ENCODE results near the gene SDR39U1.
"Not testable (repeated sequence)": the region's sequence is repeated elsewhere in the genome, so short reads cannot be mapped to it uniquely, and the experiment has no call there.

The SDR39U1 gene

DNA sequence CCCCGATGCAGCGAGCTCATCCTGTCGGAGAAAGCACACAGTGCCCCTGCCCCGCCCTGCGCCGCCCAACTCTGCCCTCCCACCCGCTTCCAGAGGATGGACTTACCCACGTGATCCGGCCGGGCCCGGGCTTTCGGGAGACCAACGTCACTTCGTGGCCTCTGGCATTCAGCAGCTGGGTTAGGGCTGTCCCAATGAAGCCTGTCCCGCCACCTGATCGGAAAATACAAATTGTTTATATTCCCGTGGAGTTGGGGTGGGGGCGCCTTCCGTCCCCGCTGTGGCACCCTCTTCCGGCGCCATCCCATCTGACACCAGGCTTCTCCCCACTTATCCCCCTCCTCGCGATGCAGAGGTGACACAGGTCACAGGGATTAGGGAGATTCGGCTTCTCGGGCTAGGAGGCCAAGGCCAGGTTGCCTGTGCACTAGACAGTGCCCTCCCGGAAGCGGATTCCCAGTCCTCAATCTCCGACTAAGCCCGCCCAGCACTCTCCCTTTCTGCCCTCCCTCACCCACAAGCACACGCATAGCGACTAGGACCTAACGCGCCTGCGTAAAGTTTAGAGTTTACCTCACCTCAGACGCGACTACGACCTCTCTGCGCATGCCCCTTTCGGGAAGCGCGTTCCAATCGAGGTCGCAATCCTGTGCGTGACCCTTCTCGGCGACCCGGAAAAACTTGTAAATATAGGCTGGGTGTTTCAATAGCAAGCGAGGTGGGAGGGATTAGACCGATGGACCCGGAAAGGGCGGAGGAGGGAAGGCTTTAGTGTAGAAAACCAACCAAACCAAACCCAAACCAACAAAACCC lies at the start of gene SDR39U1:
TSS of gene SDR39U1 (minus strand) at position 537 of the 813 bp plus-strand sequence. CDS start at position 530, 7 bp downstream.
- DNase-seq = peak; percentile 100

DNA sequence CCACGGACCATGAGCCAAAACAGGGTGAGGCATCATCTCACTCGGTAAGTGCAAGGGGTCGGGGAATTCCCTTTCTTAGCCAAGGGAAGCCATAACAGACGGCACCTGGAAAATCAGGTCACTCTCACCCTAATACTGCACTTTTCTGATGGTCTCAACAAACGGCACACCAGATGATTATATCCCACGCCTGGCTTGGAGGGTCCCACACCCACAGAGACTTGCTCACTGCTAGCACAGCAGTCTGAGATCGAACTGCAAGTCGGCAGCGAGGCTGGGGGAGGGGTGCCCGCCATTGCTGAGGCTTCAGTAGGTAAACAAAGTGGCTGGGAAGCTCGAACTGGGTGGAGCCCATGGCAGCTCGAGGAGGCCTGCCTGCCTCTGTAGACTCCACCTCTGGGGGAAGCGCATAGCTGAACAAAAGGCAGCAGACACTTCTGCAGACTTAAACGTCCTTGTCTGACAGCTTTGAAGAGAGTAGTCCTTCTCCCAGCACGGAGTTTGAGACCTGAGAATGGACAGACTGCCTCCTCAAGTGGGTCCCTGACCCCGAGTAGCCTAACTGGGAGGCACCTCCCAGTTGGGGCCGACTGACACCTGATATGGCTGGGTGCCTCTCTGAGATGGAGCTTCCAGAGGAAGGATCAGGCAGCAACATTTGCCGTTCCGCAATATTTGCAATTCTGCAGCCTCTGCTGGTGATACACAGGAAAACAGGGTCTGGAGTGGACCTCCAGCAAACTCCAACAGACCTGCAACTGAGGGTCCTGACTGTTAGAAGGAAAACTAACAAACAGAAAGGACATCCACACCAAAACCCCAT lies 49.2 kb upstream of the SDR39U1 start:
- peak; percentile 34 for DNase-seq

DNA sequence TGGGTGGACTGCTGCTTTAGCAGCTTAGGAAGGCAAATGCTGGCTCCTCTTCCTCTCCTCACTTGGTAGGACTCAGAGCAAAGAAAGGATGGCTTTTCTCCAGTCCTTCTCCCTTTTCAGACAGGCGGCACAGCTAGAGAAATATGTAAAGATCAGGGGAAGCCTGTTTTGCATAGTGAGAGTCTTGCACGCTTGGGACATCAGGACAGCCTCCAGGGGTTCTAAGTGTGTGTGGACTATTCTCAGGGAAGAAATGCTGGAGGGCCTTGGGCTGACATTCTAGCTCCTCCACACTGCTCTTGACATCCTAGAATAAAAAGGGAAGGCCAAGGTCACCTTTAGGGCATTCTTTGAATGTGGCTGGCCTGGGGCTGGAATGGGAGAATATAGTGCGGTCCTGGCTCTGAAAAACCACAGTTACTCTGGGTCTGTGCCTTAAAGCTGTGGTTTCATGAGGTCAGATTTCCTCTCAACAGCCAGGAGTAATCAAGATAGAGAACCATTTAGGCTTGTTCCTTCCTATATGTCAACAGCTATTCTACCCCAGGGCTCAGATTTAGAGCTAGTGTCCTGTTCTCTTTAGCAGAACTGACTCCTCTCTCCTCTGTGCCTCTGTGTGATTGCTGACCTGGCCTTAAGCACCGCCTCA lies 41.2 kb upstream of the SDR39U1 start:
- no peak for DNase-seq

DNA sequence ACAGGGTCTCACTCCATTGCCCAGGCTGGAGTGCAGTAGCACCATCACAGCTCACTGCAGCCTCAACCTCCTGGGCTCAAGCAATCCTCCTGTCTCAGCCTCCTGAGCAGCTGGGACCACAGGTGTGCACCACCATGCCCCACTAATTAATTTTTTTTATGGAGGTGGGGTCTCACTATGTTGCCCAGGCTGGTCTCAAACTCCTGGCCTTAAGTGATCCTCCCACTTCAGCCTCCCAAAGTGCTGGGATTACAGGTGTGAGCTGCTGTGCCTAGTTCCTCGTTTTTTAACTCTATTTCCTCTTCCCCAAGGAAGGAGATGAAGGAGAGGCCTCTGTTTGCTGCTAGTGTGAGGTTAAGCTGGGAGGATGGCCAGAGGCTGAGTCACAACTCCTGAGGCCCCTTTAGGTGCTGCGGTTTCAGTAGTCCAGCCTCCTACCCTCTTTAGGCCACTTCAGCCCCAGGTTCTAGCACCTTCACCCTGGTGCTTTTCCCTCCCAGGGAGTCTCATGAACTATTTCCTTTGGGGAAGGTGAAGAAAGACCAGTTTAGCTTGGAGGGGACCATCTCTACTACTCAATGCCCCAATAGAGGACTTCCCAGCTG lies 40.2 kb upstream of the SDR39U1 start:
- not testable (repeated sequence) for DNase-seq

- DNase-seq = peak; percentile 63
Measured at GRCh38 chr14:24481622-24482324, 39.2 kb upstream of the SDR39U1 start.

DNA sequence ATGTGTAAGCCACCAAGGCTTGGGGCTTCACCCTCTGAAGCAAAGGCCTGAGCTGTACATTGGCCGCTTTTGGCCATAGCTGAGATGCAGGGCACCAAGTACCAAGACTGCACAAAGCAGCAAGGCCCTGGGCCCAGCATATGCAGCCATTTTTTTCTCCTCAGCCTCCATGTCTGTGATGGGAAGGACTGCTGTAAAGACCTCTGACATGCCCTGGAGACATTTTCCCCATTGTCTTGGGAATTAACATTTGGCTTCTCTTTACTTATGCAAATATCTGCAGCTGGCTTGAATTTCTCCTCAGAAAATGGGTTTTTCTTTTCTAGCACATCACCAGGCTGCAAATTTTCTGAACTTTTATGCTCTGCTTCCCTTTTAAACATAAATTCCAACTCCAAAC lies 37.4 kb upstream of the SDR39U1 start:
- peak; percentile 6 for DNase-seq

DNA sequence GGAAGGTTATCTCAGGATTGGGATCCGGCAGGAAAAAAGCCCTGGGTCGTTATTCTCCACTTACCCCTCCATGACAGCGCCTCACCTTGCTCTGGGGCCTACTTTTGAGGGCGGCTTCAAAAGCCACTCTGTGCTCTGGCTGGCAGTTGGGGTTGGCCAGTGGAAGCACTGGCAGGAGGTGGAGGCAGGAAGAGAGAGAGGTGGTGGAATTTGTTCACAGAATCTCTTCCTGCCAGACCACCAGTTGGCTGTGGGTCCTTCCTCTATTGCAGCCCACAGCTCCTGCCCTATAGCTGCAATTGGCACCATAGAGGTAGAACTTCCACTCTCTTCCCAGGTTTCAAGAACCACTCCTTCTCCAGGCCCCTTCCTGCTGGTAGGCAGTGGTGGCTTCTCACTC lies 32.7 kb upstream of the SDR39U1 start:
- no peak for DNase-seq

DNA sequence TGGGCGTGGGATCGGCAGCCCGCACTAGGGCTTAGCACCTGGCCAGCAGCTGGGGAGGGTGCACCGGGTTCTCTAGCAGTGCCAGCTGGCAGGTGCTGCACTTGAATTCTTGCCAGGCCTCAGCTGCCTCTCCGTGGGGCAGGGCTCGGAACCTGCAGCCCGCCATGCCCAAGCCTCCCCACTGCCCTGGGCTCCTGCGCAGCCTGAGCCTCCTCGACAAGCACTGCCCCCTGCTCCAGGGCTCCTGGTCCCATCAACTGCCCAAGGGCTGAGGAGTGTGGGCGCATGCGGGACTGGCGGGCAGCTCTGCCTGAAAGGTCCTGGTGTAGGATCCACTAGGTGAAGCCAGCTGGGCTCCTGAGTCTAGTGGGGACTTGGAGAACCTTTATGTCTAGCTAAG lies 30.6 kb upstream of the SDR39U1 start:
- DNase-seq = peak; percentile 7

GRCh38 chr14:24470450-24470849 lies 27.9 kb upstream of the SDR39U1 start:
- DNase-seq = not testable (repeated sequence)

GRCh38 chr14:24465805-24466204 lies 23.2 kb upstream of the SDR39U1 start:
- DNase-seq = no peak

DNA sequence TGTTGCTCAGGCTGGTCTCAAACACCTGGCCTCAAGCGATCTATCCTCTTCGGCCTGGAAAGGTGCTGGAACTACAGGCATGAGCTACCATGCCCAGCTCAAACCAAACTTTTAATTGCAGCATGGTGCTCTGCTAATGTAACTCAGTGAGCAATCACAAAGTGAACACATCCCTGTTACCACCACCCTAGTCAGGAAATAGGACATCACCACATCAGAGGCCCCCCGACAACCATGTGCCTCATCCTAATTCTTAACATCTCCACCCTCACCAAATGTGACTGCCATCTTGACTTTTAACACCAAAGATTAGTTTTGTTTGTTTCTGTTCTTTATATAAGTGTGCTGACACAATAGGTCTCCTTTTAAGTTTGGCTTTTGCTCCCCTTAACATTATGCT lies 22.8 kb upstream of the SDR39U1 start:
- no peak for DNase-seq

DNA sequence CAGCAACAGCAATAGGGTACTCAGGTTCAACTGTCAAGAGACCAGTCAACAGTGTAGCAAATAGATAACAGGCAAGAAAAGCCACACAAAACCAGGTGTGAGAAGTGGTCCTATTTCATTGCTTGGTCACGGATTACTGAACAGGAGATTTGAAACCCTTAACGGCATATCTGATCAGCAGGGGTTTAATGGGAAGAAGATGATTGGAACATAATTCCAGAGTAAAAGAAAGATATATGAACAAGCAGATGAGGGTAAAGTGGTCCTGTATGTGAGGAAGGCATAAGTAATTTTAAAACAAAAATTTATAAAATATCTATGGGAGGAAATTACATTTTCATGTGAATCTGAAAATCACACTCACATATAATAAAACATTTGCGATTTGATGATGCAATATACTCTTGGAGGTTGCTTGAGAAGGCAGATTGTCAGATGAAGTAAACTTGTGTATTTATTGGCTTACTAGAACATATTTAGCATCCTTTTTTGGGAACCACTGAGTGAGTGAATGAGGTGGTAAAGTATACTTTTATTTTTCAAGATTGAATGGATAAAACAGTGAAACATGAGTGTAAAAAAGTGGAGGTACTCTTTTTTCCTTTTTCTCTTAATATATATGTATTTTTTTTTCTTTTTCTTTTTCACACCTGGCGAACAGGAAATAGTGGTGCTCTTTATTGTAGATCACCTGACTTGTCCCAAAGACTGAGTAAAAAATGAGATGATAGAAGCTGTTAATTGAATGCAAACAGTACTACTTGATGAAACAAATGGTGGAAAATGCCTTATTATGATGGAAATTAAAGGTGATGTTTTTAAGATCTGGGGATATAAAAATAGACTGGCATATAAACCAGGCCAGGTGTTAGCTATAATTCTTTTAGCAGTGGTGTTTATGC lies 21.6 kb upstream of the SDR39U1 start:
- peak; percentile 49 for DNase-seq

GRCh38 chr14:24463017-24463883 lies 20.7 kb upstream of the SDR39U1 start:
- DNase-seq = no peak

GRCh38 chr14:24461336-24461735 lies 18.8 kb upstream of the SDR39U1 start:
- DNase-seq = no peak

DNA sequence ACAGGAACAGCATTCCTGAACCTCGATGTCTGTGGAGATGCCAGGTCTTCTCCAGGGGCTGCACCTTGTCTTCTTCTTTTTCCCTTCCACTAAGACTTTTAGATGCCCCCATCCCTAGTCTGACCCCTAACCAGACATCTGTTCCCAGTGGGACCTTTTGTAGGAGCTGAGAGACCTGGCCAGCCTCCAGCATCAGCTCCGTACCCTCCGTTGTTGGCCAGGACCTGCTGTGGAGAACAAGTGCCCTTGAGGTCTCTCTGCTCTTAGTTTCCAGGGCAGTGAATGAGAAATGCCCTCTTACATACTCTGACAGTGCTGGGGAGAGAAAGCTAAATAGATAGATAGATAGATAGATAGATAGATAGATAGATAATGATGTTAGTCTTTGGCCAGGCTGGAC lies 16.8 kb upstream of the SDR39U1 start:
- no peak for DNase-seq

- no peak for DNase-seq
Measured at GRCh38 chr14:24458736-24459135, 16.2 kb upstream of the SDR39U1 start.

GRCh38 chr14:24456980-24457379 lies 14.4 kb upstream of the SDR39U1 start:
- no peak for DNase-seq

DNA sequence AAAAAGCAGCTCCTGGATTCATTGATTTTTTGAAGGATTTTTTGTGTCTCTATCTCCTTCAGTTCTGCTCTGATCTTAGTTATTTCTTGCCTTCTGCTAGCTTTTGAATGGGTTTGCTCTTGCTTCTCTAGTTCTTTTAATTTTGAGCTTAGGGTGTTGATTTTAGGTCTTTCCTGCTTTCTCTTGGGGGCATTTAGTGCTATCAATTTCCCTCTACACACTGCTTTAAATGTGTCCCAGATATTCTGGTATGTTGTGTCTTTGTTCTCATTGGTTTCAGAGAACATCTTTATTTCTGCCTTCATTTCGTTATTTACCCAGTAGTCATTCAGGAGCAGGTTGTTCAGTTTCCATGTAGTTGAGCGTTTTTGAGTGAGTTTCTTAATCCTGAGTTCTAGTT lies 8.3 kb upstream of the SDR39U1 start:
- not testable (repeated sequence) for DNase-seq

- DNase-seq = no peak
Measured at GRCh38 chr14:24443053-24443665, 583 bp upstream of the SDR39U1 start.

GRCh38 chr14:24441904-24442239 lies 704 bp downstream of the SDR39U1 start:
- DNase-seq = peak; percentile 81

Data from NCI-H69 (cell line).